HG02884 (cell line): ENCODE measurements around the gene FGGY.
"Not testable (repeated sequence)": the region's sequence is repeated elsewhere in the genome, so short reads cannot be mapped to it uniquely, and the experiment has no call there.

Experiments
- ATAC-seq: cut with Tn5 transposase; IDR thresholded peaks from one replicate; pipeline ENCODE4 v1.9.1; 2021; ENCODE audit warnings: mild to moderate bottlenecking, moderate library complexity; ENCODE audit not compliant: unreplicated experiment

Gene FGGY

DNA sequence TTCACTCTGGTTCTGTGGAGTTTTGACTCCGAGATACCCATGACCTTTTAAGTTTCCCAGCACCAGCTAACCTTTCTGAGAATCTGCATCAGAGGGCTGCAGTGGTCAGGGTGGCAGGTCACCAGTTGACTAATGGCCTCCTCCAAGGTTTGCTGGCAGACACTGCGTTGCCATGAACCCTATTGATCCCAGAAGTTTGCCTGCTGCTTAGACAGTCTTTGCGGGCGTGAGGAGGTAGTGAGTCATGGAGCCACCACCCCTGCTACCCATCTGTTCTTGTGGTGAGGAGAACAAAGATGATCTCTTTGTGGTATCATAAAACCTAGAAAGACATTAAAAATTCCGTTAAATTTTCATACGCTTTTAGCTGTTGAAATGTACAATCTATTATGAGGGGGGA is 180.4 kb downstream of the FGGY start:
- ATAC-seq, result no peak

DNA sequence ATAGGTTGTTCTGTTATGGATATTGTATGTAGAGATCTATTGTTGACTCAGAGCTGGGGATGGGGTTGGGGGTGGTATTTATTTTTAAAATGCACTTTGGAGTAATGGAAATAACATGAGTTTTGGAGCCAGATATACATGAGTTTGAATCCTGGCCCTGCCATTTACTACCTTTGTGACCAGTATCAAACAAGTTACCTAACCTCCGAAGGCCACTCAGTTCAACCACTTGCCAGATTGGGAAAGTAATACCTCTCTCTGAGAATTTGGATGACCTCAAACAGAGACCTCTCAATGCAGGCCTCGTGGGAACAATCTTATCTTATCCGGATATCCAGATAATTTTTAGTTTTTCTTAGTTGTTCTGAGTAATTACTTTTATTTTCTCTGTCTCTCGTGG is 181.0 kb downstream of the FGGY start:
- no peak for ATAC-seq

DNA sequence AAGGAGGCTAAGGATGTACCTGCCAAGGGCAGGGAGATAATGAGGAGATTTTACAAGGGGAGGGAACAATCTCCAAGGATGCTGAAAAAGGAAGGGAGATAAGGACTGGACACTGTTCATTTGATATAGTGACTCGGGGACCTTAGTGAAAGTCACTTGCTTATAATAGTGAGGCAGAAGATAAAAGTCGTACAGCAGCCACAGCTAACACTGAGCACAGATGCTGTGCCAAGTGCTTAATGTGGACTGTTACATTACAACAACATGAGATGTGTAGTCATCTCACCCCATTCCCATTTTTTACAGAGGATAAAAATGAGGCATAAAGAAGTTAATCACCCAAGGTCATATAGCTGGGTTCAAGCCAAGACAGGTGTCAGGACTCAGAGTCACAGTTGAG is 181.9 kb downstream of the FGGY start:
- no peak for ATAC-seq

GRCh38 chr1:59480188-59480888 is 183.4 kb downstream of the FGGY start:
- no peak for ATAC-seq

- no peak for ATAC-seq
These were observed 185.1 kb downstream of the FGGY start for GRCh38 chr1:59481881-59482505.

GRCh38 chr1:59482986-59483385 is 186.1 kb downstream of the FGGY start:
- no peak for ATAC-seq

GRCh38 chr1:59484096-59484495 is 187.2 kb downstream of the FGGY start:
- ATAC-seq, result no peak

DNA sequence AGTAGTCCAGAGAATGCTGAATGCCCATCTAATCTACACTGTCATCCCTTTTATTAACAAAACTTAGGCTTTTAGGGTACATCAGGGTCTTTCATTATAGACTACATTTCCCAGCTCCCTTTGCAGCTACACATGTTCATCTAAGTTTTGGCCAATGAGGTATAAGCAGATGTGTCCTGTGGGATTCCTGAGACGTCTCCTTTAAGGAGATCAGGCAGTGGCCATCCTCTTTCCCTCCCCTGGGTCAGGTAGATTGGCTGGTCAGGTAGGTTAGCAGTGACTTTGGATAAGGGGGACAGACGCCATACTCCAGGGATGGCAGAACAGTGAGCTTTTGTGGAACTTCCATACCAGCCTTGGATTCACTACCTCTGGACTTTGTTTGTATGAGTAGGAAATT is 188.3 kb downstream of the FGGY start:
- no peak for ATAC-seq

DNA sequence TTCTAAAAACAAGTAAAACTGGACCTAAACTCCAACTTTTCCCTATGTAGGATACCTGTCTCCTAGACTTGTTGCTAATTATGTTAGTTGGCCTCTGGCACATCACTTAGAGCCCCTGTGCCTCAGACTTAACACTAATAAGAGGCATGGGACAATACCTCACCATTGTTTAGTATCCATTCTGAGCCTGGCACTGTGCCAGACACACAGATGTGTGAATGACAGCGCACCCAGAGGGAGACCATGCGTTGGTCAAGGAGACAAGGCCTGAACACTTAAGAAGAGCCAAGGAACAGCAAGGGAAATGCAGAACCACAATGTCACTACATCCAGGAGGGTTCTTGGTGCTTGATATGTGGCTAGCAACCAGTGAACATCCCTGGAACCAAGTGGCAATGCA is 189.1 kb downstream of the FGGY start:
- no peak for ATAC-seq

GRCh38 chr1:59486615-59487014 is 189.7 kb downstream of the FGGY start:
- ATAC-seq, result no peak

- no peak for ATAC-seq
These were observed 190.6 kb downstream of the FGGY start for GRCh38 chr1:59487335-59488031.

DNA sequence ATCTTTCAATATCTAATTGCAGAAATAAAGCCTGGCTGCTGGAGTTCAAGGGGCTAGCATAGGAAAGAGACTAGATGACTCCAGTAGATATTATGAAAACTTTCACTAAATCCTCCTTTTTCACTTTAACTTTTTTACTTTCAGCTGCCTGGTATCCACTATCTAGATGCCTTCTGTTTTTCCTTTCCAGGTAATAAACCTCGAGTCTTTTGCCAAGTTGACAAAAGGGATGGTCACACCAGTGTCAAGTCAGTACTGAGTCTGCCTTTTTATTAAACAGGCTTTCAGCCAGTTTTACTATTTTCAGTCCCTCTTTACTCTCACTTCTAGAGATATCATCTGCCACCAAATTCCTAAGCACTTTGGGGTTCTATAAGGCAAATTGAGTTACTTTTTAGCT is 195.6 kb downstream of the FGGY start:
- ATAC-seq, result no peak

DNA sequence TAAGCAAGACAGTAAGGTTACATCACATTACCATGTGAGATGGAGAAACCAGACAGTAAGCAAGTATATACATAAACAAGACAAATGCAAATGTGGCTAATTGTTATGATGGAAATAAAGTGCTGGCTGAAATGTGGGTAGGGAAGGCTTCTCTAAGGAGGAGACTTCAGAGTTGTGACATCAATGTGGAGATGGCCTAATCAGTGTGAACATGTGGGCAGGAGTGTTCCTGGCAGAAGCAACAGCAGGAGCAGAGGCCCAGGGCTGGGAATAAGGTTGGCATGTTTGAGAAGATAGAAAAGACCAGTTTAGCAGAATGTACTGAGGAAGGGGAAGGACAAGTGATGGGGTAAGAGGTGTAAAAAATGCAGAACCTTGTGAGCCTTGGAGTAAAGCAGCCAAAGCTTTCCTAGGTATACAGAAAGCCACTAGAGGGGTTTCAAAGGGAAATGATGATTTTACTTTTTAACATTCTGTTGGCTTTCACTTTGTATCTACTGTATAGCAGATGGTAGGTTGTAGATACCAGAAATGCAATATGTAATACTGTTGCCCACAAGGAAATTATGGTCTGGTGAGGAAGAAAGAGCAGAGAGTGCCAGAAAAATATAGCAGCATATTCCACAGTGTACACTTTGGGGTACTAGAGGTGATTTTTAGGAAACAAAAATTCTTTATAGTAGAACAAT is 197.4 kb downstream of the FGGY start:
- ATAC-seq, result no peak

- not testable (repeated sequence) for ATAC-seq
These were observed 199.3 kb downstream of the FGGY start for GRCh38 chr1:59496156-59496555.

GRCh38 chr1:59497616-59498015 is 200.7 kb downstream of the FGGY start:
- no peak for ATAC-seq

GRCh38 chr1:59498640-59499039 is 201.7 kb downstream of the FGGY start:
- no peak for ATAC-seq

GRCh38 chr1:59499273-59499942 is 202.5 kb downstream of the FGGY start:
- no peak for ATAC-seq

GRCh38 chr1:59499943-59500569 is 203.2 kb downstream of the FGGY start:
- ATAC-seq, result no peak

DNA sequence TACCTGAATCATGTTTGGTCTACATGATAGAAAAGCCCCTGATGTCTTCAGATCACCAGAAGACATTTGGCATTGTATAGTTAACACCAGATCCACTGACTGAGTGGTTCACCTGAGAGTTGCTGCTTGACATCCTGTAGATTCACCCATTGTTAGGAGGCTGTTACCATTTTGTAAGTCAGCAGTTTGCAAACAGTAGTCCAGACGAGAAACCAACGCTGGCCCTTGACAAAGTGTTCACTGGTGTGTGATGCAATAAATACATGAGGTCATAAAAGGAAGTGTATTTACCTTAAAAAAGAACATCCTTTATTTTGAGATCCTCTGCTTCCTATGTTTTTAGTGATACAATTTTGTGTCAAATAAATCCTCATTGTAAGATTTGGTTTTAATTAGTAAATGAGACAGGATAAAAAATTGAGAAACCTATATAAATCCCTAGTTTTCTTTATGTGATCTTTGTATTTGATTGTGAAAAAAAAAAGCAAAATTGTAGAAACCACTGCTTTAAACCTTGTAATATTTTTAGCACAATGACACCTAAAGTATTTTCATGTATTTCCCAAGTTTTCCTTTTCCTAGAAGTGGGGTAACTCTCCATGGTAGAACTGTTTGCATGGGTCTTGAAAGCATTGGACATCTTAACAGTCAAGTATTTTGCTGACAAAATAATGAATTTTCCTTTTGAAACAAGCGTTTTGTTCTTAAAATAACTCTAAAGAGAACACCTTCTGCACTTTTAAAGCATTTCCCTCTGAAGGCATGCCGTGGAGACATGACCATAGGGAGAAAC is 204.3 kb downstream of the FGGY start:
- no peak for ATAC-seq
